ENCODE measurements around the gene CNTN3. TPM values are rescaled to one million over a fixed set of nuclear protein-coding genes. Genes with fewer than 3 reads are reported as not detected.

The CNTN3 gene
- total RNA-seq, 4 donors from 2014 or later: 3.4 to 17.0 (median 10.1) TPM

GRCh38 chr3:74643636-74644035 is 29.2 kb upstream of the CNTN3 start:
- TF ChIP-seq CTCF (IDR thresholded peaks at IDR 0.05; ENCODE audit: low read depth): no peak

GRCh38 chr3:74642876-74643275 is 28.4 kb upstream of the CNTN3 start:
- no peak for TF ChIP-seq CTCF (IDR thresholded peaks at IDR 0.05; ENCODE audit: low read depth)

- no peak for TF ChIP-seq CTCF (IDR thresholded peaks at IDR 0.05; ENCODE audit: low read depth)
Observed at GRCh38 chr3:74640211-74640610, 25.8 kb upstream of the CNTN3 start.

- TF ChIP-seq CTCF (IDR thresholded peaks at IDR 0.05; ENCODE audit: low read depth): no peak
Observed at GRCh38 chr3:74639681-74640080, 25.2 kb upstream of the CNTN3 start.

- no peak for TF ChIP-seq CTCF (IDR thresholded peaks at IDR 0.05; ENCODE audit: low read depth)
Observed at GRCh38 chr3:74636981-74637380, 22.5 kb upstream of the CNTN3 start.

GRCh38 chr3:74633021-74633420 is 18.6 kb upstream of the CNTN3 start:
- no peak for TF ChIP-seq CTCF (IDR thresholded peaks at IDR 0.05; ENCODE audit: low read depth)

- no peak for TF ChIP-seq CTCF (IDR thresholded peaks at IDR 0.05; ENCODE audit: low read depth)
Observed at GRCh38 chr3:74631351-74632140, 17.1 kb upstream of the CNTN3 start.

Data from subcutaneous adipose tissue (tissue), 4 donors.